ENCODE data around the gene KCNMB4.

KCNMB4 gene

DNA sequence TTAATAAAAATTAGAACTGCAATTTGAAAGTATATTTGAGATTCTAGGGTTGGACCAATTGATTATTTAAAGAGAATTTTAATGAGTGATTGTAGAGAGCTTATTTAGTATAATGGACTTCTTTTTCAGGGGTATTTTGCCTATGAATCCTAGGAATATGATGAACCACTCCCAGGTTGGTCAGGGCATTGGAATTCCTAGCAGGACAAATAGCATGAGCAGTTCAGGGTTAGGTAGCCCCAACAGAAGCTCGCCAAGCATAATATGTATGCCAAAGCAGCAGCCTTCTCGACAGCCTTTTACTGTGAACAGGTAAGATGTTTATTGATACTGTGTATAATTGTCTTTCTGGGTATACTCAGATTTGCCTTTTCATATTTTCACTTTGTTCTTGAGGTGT is 35.9 kb upstream of the KCNMB4 start:
- no peak overlapping the region for H3K4me3 ChIP-seq (ENCODE audit: low read depth, low read length)
- TF ChIP-seq, protein P1, sequence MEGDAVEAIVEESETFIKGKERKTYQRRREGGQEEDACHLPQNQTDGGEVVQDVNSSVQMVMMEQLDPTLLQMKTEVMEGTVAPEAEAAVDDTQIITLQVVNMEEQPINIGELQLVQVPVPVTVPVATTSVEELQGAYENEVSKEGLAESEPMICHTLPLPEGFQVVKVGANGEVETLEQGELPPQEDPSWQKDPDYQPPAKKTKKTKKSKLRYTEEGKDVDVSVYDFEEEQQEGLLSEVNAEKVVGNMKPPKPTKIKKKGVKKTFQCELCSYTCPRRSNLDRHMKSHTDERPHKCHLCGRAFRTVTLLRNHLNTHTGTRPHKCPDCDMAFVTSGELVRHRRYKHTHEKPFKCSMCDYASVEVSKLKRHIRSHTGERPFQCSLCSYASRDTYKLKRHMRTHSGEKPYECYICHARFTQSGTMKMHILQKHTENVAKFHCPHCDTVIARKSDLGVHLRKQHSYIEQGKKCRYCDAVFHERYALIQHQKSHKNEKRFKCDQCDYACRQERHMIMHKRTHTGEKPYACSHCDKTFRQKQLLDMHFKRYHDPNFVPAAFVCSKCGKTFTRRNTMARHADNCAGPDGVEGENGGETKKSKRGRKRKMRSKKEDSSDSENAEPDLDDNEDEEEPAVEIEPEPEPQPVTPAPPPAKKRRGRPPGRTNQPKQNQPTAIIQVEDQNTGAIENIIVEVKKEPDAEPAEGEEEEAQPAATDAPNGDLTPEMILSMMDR (IDR thresholded peaks at IDR 0.05; ENCODE audit: control insufficient read depth, extremely low read depth, insufficient read depth), result no peak
- no peak for DNase-seq (ENCODE audit: low read depth)

DNA sequence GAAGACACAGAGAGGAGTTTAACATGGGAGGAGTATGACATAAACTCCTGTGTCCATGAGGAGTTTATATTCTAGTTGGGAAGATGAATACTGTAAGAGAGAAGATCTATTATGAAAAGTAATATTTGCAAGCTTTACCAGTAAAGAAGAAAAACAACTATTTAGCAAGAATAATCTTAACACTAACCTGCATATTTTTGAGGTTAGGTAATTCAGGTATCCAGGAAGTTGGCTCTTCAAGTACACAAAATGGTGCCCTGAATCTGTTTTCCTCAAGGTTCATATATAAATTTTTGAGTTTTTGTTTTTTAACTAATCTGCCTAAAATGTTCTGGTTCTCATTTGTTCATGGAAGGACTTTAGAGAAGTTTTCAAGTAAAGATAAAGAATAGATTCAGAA is 33.9 kb upstream of the KCNMB4 start:
- no peak overlapping the region for H3K4me3 ChIP-seq (ENCODE audit: low read depth, low read length)
- DNase-seq (ENCODE audit: low read depth), result no peak
- TF ChIP-seq, protein P1 (IDR thresholded peaks at IDR 0.05; ENCODE audit: control insufficient read depth, extremely low read depth, insufficient read depth), result no peak

DNA sequence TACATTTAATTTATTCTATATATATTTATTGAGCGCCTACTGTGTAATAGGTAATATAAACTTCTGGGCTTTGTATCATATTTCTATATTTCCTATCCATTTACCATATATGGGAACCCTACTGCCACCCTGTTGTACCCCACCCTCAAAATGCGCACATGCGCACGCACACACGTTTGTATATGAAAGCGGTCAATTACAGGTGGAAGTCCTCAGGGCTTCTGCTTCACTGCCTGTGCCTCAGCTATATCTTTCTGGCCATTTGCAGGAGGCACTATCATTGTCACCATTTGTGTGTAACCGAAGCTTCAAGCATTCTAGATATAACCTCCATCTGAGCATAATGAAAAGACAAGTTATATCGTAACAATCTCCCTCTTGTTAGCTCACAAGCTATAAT is 31.3 kb upstream of the KCNMB4 start:
- H3K4me3 ChIP-seq (ENCODE audit: low read depth, low read length), result no peak overlapping the region
- no peak for DNase-seq (ENCODE audit: low read depth)
- TF ChIP-seq, protein P1 (IDR thresholded peaks at IDR 0.05; ENCODE audit: control insufficient read depth, extremely low read depth, insufficient read depth), result no peak

DNA sequence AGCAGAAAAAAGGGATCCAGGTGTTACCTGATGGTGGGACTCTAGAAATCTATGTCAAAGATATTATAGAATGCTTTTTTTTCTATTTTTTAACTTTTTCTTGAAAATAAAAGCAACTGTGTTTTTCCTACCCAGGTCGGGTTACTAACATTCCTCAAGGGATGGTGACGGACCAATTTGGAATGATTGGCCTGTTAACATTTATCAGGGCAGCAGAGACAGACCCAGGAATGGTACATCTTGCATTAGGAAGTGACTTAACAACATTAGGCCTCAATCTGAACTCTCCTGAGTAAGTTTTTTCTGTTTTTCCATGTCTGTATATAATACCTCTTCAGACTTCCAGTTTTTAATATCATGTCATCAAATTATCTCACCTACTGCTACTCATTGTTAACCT is 27.6 kb upstream of the KCNMB4 start:
- H3K4me3 ChIP-seq (ENCODE audit: low read depth, low read length), result no peak overlapping the region
- TF ChIP-seq, protein P1 (IDR thresholded peaks at IDR 0.05; ENCODE audit: control insufficient read depth, extremely low read depth, insufficient read depth), result no peak
- DNase-seq (ENCODE audit: low read depth), result no peak

DNA sequence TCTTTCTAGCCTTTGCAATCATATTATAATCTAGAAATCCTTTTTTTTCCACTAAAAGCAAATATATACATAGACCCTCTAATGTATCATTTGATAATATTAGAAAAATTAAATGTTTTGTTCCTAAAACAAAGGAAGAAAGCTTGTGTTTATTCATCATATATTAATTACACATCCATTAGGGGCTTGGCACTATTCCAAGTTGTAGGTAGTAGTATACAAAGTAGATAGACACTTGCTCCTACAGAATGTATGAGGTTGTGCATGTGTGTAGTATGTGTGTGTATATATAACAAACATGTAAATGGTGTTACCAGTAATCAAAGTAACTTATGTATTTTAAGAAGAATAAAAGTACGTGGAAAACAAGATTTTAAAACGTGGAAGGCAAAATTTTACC is 15.0 kb upstream of the KCNMB4 start:
- TF ChIP-seq, protein P1 (IDR thresholded peaks at IDR 0.05; ENCODE audit: control insufficient read depth, extremely low read depth, insufficient read depth), result no peak
- H3K4me3 ChIP-seq (ENCODE audit: low read depth, low read length), result no peak overlapping the region
- no peak for DNase-seq (ENCODE audit: low read depth)

DNA sequence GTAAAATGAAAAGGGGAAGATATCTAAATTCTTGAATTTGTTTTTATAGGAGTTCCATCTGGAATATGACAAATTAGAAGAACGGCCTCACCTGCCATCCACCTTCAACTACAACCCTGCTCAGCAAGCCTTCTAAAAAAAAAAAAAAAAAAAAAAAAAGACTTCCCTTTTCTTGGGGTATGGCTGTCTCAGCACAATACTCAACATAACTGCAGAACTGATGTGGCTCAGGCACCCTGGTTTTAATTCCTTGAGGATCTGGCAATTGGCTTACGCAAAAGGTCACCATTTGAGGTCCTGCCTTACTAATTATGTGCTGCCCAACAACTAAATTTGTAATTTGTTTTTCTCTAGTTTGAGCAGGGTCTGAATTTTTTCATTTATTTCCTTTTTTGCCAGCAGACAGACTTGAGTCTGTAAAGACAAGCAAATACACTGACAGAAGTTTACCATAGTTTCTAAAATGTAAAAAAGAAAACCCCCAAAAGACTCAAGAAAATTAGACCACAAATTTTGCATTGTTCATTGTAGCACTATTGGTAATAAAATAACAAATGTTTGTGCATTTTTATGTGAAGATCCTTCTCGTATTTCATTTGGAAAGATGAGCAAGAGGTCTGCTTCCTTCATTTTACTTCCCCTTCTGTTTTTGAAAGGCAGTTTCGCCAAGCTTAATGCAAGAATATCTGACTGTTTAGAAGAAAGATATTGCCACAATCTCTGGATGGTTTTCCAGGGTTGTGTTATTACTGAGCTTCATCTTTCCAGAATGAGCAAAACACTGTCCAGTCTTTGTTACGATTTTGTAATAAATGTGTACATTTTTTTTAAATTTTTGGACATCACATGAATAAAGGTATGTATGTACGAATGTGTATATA is 12.1 kb upstream of the KCNMB4 start:
- no peak for DNase-seq (ENCODE audit: low read depth)
- TF ChIP-seq, protein P1 (IDR thresholded peaks at IDR 0.05; ENCODE audit: control insufficient read depth, extremely low read depth, insufficient read depth), result no peak
- H3K4me3 ChIP-seq (ENCODE audit: low read depth, low read length), result no peak overlapping the region

DNA sequence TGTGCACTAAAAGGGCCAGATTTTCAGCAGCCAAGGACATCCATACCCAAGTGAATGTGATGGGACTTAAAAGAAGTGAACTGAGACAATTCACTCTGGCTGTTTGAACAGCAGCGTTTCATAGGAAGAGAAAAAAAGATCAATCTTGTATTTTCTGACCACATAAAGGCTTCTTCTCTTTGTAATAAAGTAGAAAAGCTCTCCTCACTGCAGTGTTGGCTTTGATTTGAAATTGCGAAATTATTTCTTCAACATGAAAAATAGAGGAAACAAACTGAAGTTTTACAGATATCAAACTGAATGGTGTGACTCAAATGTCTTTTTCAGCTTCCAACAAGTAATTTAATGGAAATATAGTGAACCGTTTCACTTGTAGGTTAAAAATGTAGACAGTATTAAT is 11.3 kb upstream of the KCNMB4 start:
- no peak overlapping the region for H3K4me3 ChIP-seq (ENCODE audit: low read depth, low read length)
- TF ChIP-seq, protein P1 (IDR thresholded peaks at IDR 0.05; ENCODE audit: control insufficient read depth, extremely low read depth, insufficient read depth), result no peak
- no peak for DNase-seq (ENCODE audit: low read depth)

Data from LNCaP clone FGC (cell line).